Stimulated activated CD4-positive, alpha-beta T cell treated with anti-CD3 and anti-CD28 coated beads, Interleukin-4, amount 100 ng/mL, for 1 hour (primary cell): Measurements from ENCODE around the gene RIN1.
"Not testable (repeated sequence)": the region's sequence is repeated elsewhere in the genome, so short reads cannot be mapped to it uniquely, and the experiment has no call there.

ENCODE experiments used
- DNase-seq: peaks from one replicate; pipeline ENCODE4 v3.0.0-alpha.2; 2020

Gene RIN1, protein sequence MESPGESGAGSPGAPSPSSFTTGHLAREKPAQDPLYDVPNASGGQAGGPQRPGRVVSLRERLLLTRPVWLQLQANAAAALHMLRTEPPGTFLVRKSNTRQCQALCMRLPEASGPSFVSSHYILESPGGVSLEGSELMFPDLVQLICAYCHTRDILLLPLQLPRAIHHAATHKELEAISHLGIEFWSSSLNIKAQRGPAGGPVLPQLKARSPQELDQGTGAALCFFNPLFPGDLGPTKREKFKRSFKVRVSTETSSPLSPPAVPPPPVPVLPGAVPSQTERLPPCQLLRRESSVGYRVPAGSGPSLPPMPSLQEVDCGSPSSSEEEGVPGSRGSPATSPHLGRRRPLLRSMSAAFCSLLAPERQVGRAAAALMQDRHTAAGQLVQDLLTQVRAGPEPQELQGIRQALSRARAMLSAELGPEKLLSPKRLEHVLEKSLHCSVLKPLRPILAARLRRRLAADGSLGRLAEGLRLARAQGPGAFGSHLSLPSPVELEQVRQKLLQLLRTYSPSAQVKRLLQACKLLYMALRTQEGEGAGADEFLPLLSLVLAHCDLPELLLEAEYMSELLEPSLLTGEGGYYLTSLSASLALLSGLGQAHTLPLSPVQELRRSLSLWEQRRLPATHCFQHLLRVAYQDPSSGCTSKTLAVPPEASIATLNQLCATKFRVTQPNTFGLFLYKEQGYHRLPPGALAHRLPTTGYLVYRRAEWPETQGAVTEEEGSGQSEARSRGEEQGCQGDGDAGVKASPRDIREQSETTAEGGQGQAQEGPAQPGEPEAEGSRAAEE

DNA sequence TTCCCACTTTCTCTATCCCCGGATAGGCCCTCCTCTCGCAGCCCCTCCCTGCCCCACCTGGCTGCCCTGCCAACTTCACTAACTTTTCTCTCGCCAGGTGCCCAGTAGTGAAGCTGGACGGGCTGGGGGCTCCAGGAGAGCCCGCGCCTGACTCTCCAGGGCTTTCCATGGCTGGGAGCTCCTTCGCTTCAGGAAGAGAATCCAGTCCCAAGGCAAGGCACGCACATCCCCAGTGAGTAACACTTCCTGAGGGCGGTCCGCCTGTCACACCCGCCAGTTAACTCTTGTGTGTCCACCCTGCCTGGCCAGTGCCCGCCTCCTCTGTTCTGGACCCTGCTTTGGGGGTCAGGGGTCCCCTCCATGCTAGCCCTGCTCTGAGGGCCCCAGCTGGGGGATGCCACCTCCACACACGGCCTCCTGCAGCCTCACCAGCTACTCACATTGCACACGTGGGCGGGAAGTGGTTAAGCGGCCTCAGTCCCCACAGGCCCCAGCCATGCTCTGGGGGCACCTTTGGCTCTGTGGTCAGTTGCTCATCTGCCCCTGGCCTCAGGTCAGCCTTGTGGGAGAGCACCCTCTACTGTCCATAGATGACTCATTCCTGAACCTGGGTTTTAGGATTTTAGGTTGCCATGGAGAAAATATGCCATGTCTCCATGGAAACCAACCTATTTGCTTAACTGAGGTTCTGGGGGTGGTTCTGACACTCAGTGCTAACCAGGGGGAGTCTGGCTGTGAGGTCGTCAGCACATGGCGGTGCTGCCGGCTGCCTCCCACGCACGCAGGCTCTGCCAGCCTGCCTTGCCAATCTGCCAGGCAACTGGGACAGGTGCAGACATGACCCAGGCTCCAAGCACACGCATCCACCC lies at the start of gene RIN1:
RIN1 (minus strand) TSS at position 201 of the 869 bp plus-strand sequence; CDS start at position 169, 32 bp downstream.
- peak; percentile 38 for DNase-seq

DNA sequence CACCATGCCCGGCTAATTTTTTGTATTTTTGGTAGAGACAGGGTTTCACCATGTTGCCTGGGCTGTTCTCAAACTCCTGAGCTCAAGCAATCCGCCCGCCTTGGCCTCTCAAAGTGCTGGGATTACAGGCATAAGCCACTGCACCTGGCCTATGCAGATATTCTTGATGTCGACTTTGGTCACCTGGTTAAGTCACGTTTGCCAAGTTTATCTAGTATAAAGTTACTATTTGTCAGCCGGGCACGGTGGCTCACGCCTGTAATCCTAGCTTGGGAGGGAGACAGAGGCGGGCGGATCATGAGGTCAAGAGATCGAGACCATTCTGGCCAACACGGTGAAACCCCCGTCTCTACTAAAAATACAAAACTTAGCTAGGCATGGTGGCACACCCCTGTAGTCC lies 48.1 kb upstream of the RIN1 start:
- DNase-seq: not testable (repeated sequence)

DNA sequence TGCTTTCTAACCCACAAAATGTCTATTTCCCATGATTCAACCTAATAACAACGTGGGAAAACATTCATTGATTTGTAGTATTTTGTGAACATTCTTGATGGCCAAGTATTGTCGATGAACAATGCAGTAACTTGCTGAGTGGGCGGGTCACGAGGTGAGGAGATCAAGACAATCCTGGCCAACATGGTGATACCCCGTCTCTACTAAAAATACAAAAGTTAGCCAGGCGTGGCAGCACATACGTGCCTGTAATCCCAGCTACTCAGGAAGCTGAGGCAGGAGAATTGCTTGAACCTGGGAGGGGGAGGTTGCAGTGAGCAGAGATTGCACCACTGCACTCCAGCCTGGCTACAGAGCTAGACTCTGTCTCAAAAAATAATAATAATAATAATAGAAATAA lies 44.0 kb upstream of the RIN1 start:
- not testable (repeated sequence) for DNase-seq

DNA sequence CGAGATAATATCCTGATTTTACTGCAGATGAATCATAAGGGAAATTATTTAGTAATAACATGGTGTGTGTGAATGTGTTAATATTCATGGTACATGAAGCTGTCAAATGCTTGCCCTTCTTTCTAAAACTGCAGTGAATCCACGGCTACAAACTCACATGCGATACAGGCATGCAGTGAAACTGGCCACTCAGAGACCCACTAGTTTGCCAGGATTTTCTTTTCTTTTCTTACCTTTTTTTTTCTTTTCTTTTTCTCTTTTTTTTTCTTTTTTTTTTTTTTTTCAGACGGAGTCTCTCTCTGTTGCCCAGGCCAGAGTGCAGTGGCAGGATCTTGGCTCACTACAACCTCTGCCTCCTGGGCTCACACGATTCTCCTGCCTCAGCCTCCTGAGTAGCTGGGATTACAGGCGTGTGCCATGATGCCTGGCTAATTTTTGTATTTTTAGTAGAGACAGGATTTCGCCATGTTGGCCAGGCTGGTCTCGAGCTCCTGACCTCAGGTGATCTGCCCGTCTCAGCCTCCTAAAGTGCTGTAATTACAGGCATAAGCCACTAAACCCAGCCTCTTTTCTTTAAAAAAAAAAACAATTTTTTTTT lies 37.6 kb upstream of the RIN1 start:
- DNase-seq: not testable (repeated sequence)

DNA sequence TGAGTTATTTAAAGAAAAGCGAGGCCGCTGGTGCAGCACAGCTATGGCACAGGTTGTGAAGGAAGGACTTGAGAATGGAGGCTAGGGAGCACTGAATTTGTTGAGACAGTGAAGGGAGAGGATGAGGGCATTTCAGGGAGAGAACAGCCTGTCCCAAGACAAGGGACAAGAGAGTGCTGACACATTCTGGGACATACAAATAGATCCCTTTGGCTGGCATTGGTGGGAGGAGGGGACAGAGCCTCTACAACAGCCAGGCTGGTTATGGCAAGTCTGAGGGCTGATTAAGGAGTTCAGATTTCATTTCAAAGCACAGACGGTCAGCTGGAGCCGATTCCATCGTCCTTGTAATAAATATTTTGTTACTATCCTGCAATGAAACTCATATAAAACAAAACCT lies 37.0 kb upstream of the RIN1 start:
- no peak for DNase-seq

DNA sequence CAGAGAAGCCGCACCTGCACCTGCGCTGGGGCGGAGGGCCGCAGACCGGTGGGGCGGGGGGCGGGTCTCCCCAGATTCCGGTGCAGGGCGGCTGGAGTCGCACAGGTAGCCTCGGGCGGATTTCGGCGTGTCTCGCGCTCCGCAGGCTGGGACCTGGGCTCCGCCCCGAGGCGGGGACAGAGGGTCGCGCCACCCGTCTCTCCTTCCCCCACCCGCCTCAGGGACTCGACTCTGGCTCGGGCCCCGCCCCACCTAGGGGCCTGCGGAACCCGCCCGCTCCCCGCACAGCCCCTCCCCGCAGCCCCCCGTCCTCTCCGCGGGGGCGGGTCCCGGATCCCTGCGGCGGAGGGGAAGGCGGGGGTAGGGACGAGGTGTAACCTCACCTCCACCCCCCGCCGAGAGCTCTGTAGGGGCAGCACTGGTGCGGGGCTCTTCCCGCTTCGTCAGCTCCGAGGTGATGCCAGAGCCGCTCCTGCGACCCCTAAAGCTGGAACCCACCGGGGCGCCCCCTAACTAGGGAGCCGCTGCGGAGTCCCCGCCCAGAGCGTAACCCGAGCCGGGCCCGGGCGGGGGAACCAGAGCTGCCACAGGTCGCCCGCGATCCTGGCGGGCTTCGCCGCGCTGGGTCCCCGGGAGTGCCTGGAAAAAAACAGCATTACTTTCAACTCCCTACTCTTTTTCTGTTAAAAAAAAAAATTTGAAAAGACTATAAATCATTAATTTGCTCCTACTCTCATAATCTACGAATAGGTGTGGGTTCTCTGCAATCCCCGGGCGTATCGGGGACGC lies 35.6 kb upstream of the RIN1 start, which contains the start of gene SLC29A2:
SLC29A2 (minus strand) TSS at position 134 of the 789 bp plus-strand sequence. CDS start 169 bp downstream, outside the sequence.
- DNase-seq: peak; percentile 81

DNA sequence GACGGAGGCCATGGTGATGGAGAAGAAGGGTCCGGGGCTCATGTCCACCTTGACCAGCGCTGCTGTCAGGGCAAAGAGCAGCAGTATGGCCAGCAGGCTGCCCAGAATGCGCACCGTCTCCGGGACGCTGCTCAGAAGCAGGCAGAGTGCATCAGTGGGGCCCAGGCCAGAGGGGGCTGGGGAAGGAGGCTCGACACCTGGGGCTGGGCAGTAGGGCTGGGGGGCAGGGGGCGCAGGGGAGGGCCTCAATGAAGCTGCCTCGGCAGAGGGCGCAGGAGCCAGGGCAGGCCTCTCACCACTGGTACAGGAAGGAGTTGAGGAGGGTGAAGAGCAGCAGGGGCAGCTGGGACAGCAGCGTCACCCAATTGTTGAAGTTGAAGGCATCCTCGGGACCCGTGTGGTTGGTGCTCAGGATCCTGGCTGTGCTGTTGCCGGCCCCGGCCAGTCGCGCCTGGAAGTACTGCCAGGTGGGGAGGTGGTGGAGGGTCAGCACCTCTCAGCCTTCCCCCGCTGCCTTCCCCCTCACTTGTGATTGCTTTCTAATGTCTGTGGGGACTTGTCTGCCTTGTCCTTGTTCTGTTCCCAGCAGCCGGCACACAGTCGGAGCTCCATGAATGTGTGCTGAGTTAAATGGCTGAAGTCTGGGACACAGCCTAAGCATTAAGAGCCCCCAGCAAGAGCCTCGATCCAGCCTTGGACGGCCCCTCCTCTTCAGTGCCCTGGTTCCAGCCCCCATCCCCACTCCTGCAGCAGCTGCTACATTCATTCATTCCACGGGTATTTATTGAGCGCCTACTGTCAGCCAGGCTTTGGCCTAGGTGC lies 33.0 kb upstream of the RIN1 start:
- DNase-seq: no peak

DNA sequence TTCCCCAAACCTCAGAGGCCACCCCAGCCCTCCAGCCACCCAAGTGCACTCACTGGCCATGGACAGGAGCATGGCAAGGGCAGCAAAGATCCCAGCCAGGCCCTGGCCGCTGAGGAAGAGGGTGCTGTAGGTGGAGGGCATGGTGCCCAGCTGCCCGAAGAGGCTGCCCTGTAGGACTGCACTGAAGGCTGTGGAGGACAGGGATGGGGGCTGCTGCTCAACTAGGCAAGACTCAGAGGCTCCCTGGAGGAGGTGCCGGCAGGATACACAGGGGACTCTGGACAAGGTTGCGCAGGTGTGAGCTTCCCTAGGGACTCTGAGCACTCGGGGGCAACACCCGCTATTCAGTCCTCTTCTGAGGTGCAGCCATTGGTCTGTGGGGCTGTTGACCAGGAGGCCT lies 32.2 kb upstream of the RIN1 start:
- no peak for DNase-seq

DNA sequence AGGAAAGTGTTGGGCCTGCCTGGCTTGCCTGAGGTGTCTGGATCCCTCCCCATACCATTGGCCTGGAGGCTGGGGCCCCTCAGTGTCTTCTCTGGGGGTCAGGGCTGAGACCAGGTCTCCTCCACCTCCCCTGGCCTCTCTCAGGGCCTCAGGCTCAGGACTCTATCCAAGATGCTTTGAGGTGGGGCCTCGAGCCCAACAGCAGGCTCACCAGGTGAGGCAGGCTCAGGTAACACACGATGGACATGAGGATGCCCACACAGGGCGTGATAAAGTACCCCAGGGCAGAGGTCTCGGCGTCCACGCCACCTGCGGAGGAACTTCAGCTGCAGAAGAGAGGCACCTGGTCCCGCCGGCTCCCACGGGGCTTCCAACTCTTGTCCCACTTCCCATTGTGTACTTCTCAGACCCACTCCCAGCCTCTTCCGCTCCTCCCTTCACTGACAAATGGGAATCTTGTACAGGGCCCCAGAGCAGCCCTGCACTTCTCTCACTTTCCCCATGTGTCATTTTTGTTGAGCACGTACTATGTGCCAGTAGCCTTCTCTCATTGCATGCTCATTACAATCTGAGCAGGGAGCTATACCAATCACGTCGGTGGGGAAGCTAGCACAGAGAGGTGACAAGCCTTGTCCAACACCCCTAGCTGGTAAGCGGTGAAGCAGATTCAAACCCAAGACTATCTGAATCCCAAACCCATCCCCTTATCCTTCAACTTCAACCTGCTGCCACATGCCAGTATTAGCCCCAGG lies 31.5 kb upstream of the RIN1 start:
- DNase-seq: no peak

DNA sequence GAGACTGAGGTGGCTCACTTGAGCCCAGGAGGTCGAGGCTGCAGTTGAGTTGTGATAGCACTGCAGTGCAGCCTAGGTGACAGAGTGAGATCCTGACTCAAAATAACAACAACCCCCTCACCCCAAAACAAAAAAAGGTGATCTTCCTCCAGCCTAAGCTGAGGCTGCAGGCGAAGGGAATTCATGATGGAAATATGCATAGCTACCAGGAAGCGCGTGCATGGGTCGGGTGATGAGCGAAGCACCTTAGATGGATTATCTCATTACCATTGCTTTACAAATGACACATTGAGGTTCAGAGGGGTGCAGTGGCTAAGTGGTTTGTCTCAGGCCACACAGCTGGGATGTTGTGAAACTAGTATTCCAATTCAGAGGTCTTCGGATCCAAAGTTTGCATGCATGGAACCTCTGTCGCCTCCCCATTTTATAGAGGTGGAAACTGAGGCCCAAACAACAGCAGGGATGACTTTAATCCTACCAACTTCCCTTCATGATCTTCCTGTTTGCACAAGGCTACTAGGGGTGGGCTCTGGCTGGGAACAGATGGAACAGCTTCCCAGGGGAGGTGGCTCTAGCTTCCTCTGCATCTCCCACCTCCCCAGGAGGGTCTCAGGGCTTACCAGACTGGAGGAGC lies 30.7 kb upstream of the RIN1 start:
- no peak for DNase-seq

DNA sequence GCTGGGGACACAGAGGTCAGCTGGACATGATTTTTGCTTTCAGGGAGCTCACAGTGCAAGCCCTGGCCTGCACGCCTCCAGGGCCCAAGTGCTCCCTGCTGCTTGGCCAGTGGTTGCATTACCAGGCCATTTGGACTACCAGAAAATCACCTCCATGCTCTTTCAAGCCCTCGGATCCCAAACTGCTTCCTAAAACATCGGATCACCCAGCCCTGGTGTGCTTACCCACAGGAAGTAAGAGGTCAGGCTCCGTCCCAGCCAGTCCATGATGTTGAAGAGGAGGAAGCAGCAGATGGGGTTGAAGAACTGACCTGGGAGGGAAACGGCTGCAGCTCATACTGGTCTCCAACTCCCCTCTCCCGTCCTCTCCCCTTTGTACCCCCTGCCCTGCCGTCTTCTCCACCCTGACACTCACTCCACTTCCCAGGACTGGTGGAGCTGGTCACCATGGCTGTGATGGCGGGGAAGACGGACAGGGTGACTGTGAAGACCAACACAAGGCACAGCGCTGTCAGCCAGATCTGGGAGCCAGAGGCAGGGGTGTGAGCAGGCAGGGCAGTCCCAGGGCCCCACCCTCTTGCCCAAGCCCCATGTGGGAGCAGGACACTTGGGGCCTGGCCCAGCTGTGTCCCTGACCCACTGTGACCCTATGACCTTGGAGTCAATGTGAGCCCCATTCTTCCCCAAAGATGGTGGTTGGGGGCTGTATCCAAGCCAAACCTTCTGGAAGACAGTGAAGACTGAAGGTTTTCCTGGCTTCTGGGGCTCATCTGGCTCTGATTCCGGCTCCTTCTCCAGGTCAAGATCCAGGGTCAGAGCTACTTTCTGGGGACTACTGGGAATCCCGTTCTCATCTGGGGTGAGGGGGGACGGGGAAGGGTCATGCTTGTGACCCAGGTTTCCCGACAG lies 29.7 kb upstream of the RIN1 start:
- DNase-seq: no peak

DNA sequence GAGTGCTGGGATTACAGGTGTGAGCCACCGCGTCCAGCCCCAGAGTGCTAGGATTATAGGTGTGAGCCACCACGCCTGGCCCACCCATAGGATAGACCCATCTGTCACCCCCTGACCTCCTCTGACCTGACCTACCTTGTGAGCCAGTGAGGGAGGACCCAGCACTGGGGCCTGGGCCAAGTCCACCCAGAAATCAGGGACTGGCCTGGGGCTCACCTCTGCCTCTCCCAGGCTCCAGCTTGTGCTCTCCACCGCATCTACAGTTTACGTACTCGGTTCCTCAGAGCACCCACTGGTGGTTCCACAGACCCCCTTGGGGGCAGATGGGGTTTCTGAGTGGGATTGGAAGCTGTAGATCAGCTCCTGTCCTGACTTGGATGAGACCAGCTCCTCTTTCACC lies 28.9 kb upstream of the RIN1 start:
- DNase-seq: no peak

DNA sequence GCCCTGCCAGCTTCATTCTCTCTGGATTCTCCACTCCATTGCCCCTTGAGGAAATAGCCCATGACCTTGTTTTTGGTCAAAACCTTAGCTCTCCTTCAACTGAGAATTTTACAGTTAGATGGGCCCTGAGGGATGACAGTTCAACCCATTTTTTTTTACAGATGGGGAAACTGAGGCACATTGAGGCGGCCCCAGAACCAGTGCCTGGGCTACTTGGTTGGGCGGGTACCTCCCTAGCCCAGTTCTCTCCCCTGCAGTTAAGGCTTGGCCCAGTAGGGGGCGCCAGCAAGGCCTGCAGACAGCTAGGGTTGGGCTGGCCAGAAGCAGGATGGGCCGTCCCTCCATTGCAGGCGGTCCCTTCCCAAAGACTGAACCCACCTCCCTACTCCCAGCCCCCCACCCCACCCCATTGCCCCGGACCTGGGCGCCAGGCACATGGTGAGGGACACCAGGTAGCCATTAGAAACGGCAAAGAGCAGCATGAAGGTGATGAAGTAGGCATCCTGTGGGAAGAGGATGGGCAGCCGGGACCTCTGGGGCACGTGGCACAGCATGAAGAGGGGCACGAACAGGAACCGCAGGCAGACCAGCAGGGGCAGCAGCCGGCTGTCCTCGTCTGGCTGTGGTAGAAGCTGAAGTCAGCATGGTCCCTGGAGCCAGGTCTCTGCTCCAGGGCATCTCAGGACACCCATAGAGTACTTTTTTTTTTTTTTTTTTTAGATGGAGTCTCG lies 27.7 kb upstream of the RIN1 start:
- DNase-seq: peak; percentile 77

DNA sequence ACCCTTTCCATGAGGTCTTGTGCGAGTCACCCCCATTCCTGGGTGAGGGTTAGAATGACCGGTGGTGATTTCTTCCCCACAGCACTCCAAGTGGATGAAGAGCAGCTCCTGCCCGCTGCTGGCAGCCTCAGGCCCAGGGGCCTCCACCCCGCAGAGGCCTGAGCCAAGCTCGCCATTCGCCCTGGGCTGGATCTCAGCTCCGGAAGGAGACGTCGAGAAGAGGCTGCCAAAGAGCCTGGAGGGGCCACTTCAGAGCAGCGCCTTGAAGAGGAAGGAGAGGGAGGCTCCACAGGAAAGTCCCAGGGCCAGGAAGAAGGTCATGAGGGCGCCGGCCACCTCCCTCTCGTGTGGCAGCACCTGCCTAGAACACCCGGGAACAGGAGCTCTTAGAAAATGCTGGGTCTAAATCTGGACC lies 27.0 kb upstream of the RIN1 start:
- no peak for DNase-seq

DNA sequence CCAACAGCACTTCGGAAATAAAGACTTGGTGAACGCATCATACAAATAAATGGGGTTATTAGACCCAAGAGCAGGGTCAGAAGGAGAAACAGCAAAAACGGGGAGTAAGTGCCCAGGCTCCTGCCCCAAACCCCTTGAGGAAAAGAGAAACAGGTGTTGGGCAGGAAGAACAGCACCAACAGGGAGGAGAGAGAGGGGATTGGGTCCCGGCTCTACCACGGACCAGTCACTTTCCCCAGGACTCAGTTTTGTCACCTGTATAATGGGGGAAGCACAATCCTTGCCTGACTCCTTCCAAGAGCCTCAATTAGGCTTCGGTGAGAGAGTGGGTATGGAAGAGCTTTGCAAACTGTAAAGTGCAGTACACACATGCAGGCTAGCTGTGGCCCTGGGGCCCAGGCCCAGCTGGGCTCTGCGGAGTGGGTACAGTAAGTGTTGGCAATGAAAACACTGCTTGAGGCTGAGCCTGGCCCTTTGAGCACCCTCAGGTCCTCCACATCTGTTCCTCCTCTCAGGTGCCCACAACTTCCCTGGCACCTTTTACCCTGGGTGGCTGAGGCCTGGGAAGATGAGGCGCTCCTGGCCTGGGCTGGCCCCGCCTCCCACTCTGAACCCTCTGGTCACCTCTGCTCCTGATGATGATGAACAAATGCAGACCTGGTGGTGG lies 26.4 kb upstream of the RIN1 start:
- no peak for DNase-seq

DNA sequence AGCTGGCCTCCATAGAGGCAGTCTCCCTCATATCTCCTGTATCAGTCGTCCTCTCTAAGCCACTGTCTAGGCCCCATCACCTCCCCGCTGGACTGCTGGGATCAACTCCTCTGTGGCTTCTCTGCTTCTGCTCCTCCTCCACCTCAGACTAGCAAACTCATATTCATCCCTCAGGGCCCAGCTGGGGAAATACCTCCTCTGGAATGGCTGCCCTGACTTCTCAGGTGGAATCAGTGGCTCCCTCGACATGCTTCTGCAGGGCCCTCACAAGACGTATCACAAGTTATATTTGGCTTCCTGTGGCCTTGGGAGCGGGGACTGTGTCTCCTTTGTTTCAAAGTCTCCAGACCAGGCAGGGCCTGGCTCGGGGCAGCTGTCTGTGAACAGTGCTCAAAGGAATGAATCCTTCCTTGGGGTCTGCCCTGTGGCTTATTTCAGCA lies 25.3 kb upstream of the RIN1 start:
- DNase-seq: no peak
